ENCODE data around the gene CCDC77. TPM values are rescaled to one million over a fixed set of nuclear protein-coding genes. Genes with fewer than 3 reads are reported as not detected.

Gene CCDC77
- polyA plus RNA-seq, 1 of the 3 experiments (the other 2 are of a cell fraction), result 5.9 TPM

DNA sequence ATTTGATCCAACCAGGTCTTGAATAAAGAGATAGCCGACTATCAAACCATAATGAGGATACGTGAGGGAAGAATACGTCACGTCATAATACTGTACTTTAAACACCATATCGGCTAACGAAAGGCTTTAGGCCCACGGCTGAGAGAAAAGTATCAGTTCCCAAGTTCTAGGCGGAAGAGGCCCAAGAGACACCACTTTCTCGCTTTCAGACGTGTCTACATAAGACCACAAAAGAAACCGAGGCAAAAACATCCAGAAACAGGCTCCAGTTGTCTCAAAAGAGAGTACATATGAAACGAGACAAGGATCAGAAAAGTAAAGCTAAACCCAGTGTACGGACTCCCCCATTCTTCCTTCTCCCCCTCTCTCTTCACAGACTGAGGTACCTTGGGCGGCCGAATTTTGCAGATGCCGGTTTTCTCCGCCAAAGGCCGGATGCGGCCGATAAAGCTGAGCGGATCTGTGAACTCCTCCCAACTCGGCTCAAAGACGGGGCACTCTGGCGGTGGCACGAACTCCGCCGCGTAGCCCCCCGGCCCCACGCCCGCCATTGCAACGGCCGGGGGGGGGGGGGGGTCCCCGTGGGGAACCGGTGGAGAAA is 12.8 kb upstream of the CCDC77 start:
- under 1% methylated on average over 32 of the region's 35 CpGs for WGBS (ENCODE audit: low lambda C conversion rate)
- Histone ChIP-seq H3K36me3 (replicated peaks in 1 of 2; ENCODE audit: control insufficient read depth in 1 of 2, insufficient read depth in 2 of 2, low read length in 1 of 2) (peaks cover 18 to 28% of the 10 kb centered on the region in 2 experiments), H2AFZ (ENCODE audit: low read depth) (peak overlapping the region; percentile 90), H3K9me3 (no peaks in the 10 kb centered on the region), H4K20me1 (ENCODE audit: insufficient read depth) (peaks cover 29% of the 10 kb centered on the region), H3K4me1 (ENCODE audit: control insufficient read depth in 1 of 2, insufficient read depth in 2 of 2, low read depth in 1 of 2, low read length in 1 of 2) (peaks cover 0 to 3% of the 10 kb centered on the region in 2 experiments; a peak in 3 of 4 replicates), H3K4me2 (peak overlapping the region; percentile 79), H3K9ac (peak overlapping the region; percentile 96), H3K79me2 (ENCODE audit: insufficient read depth) (peaks cover 54% of the 10 kb centered on the region), H3F3A (replicated peaks; ENCODE audit: insufficient read depth) (peaks cover 23% of the 10 kb centered on the region), H3K27me3 (ENCODE audit: insufficient read depth) (no peaks in the 10 kb centered on the region), H3K9me2 (no peaks in the 10 kb centered on the region), H3K27ac (ENCODE audit: low read depth in 2 of 2, low read length in 1 of 2) (peak overlapping the region; percentile 97 to 99), H3K4me3 (ENCODE audit: low read depth in 2 of 2, low read length in 1 of 2) (peak overlapping the region; percentile 85 to 87)
- ChIA-PET POLR2A (interaction anchor here (0.9 to 2.4 kb wide), 4 partner anchors 9 to 150 kb away, joined by 3 to 16 read pairs (median 3); partner anchors contain the start of gene CCDC77), CTCF (interaction anchor here (0.6 to 3.1 kb wide), 6 partner anchors 13 to 159 kb away, joined by 3 to 16 read pairs (median 6); partner anchors contain the start of gene CCDC77)
- TF ChIP-seq RFX5 (IDR thresholded peaks at IDR 0.05; ENCODE audit: low read length) (no peak), NRF1 (IDR thresholded peaks at IDR 0.05; ENCODE audit: low read depth, low read length) (no peak), YY1 (IDR thresholded peaks at IDR 0.05; ENCODE audit: low read depth) (peak; percentile 80; the same call in 1 of the 2 replicates)
- no peak for DNase-seq

DNA sequence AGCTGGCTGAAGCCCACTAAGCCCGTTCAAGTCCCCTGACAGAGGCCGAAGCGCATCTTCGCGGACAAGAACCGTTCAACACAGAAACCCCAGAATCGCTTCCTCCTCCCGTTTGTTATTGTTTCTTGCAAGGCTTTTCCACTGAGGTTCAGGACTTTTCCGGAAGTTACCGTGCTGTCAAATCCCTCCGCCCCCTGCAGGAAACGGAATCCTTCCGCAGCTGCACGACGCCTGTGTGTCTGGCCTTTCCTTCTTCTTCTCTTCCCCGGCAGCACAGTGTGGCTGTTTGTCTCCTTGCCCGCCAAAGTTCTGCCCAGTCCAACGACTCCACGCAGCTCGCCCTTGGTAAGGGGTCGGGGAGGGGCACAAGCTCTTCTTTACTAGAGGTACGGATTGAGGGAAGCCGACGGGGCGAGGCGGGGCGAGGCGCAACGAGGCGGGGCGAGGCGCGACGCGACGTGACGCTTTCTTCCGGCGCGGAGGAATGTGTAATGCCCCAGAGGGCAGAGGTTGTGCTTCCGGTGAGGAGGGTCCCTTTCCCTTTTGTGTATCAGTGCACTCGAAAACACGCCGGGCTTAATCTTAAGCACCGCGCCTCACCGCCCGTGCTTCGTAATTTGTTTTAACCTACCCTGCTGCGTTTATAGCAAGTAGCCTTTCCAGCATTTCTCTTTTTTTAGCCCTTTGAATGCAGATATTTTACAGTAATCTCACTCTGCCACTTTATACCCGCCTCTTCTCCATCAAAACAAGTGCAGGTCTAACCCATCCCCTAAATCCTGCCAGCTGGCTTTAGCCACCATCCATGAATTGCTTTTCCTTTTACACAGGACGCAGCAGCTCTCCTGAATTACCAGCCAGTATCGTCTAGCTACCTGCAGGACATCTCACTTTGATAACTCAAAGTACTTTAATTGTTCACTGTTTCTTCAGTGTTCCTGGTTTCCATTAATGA is 12.0 kb upstream of the CCDC77 start, which contains the start of gene KDM5A:
Gene KDM5A, minus strand, starts transcription at position 179 of the 955 bp plus-strand sequence. CDS start 229 bp downstream, outside the sequence.
- peaks cover 0 to 3% of the 10 kb centered on the region in 2 experiments; a peak in 3 of 4 replicates for H3K4me1 ChIP-seq (ENCODE audit: control insufficient read depth in 1 of 2, insufficient read depth in 2 of 2, low read depth in 1 of 2, low read length in 1 of 2)
- 1% methylated on average over 33 of the region's 53 CpGs for WGBS (ENCODE audit: low lambda C conversion rate)
- peaks cover 23% of the 10 kb centered on the region for H3F3A ChIP-seq (replicated peaks; ENCODE audit: insufficient read depth)
- TF ChIP-seq TEAD4 (IDR thresholded peaks at IDR 0.05; ENCODE audit: borderline replicate concordance, insufficient read depth) (no peak), SIN3A (IDR thresholded peaks at IDR 0.05; ENCODE audit: borderline replicate concordance, low read depth, low read length) (peak; percentile 93; the same call in 1 of the 2 replicates), ELF1 (IDR thresholded peaks at IDR 0.05) (peak; percentile 79), CHD2 (IDR thresholded peaks at IDR 0.05; ENCODE audit: low read length, partially characterized antibody) (peak; percentile 96), POLR2AphosphoS5 (IDR thresholded peaks at IDR 0.05; ENCODE audit: low read depth, low read length) (peak; percentile 62), GABPA (IDR thresholded peaks at IDR 0.05; ENCODE audit: low read depth) (peak; percentile 92), MXI1 (IDR thresholded peaks at IDR 0.05; ENCODE audit: low read depth, low read length) (peak; percentile 85), TAF1 (IDR thresholded peaks at IDR 0.05; ENCODE audit: borderline replicate concordance, low read depth, low read length) (peak; percentile 92), YY1 (IDR thresholded peaks at IDR 0.05; ENCODE audit: low read depth) (peak; percentile 80), EP300 (IDR thresholded peaks at IDR 0.05; ENCODE audit: borderline replicate concordance in 1 of 2, low read depth in 1 of 2, low read length in 1 of 2) (peak in 1 of 2 experiments; percentile 42; a peak in 1 of 4 replicates), RFX5 (IDR thresholded peaks at IDR 0.05; ENCODE audit: low read length) (0 out of 2 replicates have a peak, but pooled peaks have one; percentile 11)
- TF ChIP-seq, protein P1, sequence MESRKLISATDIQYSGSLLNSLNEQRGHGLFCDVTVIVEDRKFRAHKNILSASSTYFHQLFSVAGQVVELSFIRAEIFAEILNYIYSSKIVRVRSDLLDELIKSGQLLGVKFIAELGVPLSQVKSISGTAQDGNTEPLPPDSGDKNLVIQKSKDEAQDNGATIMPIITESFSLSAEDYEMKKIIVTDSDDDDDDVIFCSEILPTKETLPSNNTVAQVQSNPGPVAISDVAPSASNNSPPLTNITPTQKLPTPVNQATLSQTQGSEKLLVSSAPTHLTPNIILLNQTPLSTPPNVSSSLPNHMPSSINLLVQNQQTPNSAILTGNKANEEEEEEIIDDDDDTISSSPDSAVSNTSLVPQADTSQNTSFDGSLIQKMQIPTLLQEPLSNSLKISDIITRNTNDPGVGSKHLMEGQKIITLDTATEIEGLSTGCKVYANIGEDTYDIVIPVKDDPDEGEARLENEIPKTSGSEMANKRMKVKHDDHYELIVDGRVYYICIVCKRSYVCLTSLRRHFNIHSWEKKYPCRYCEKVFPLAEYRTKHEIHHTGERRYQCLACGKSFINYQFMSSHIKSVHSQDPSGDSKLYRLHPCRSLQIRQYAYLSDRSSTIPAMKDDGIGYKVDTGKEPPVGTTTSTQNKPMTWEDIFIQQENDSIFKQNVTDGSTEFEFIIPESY (IDR thresholded peaks at IDR 0.05; ENCODE audit: borderline replicate concordance, low read depth), result no peak
- TF ChIP-seq, protein P2, sequence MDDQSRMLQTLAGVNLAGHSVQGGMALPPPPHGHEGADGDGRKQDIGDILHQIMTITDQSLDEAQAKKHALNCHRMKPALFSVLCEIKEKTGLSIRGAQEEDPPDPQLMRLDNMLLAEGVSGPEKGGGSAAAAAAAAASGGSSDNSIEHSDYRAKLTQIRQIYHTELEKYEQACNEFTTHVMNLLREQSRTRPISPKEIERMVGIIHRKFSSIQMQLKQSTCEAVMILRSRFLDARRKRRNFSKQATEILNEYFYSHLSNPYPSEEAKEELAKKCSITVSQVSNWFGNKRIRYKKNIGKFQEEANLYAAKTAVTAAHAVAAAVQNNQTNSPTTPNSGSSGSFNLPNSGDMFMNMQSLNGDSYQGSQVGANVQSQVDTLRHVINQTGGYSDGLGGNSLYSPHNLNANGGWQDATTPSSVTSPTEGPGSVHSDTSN (IDR thresholded peaks at IDR 0.05), result peak; percentile 85
- TF ChIP-seq, protein P3, sequence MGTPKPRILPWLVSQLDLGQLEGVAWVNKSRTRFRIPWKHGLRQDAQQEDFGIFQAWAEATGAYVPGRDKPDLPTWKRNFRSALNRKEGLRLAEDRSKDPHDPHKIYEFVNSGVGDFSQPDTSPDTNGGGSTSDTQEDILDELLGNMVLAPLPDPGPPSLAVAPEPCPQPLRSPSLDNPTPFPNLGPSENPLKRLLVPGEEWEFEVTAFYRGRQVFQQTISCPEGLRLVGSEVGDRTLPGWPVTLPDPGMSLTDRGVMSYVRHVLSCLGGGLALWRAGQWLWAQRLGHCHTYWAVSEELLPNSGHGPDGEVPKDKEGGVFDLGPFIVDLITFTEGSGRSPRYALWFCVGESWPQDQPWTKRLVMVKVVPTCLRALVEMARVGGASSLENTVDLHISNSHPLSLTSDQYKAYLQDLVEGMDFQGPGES (IDR thresholded peaks at IDR 0.05; ENCODE audit: low read depth, low read length), result no peak
- TF ChIP-seq, protein P4, sequence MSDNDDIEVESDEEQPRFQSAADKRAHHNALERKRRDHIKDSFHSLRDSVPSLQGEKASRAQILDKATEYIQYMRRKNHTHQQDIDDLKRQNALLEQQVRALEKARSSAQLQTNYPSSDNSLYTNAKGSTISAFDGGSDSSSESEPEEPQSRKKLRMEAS (IDR thresholded peaks at IDR 0.05; ENCODE audit: low read depth), result peak; percentile 91
- CTCF ChIA-PET, result interaction anchor here (0.6 to 3.1 kb wide), 6 partner anchors 12 to 158 kb away, joined by 3 to 16 read pairs (median 6); partner anchors contain the start of gene CCDC77
- H2AFZ ChIP-seq (ENCODE audit: low read depth), result peak within 1 kb of the TSS; percentile 90
- peak; percentile 91 for DNase-seq
- peaks cover 29% of the 10 kb centered on the region for H4K20me1 ChIP-seq (ENCODE audit: insufficient read depth)
- H3K27me3 ChIP-seq (ENCODE audit: insufficient read depth), result no peaks in the 10 kb centered on the region
- H3K36me3 ChIP-seq (replicated peaks in 1 of 2; ENCODE audit: control insufficient read depth in 1 of 2, insufficient read depth in 2 of 2, low read length in 1 of 2), result peaks cover 10 to 21% of the 10 kb centered on the region in 2 experiments
- POLR2A ChIA-PET, result interaction anchor here (0.7 to 2.4 kb wide), 5 partner anchors 9 to 216 kb away, joined by 3 to 16 read pairs (median 3); partner anchors contain the start of gene CCDC77
- peak within 1 kb of the TSS; percentile 96 for H3K9ac ChIP-seq
- no peaks in the 10 kb centered on the region for H3K9me2 ChIP-seq
- H3K4me2 ChIP-seq, result peak within 1 kb of the TSS; percentile 79
- H3K27ac ChIP-seq (ENCODE audit: low read depth in 2 of 2, low read length in 1 of 2), result peak within 1 kb of the TSS; percentile 97 to 99
- peak within 1 kb of the TSS; percentile 85 to 87 for H3K4me3 ChIP-seq (ENCODE audit: low read depth in 2 of 2, low read length in 1 of 2)
- H3K79me2 ChIP-seq (ENCODE audit: insufficient read depth), result peaks cover 47% of the 10 kb centered on the region
- H3K9me3 ChIP-seq, result no peaks in the 10 kb centered on the region

All from SK-N-SH (cell line).